Stimulated activated CD4-positive, alpha-beta T cell treated with anti-CD3 and anti-CD28 coated beads, Interleukin-4, amount 100 ng/mL, for 1 hour (primary cell): Measurements from ENCODE around the gene ATP8B2.
"Not testable (repeated sequence)": the region's sequence is repeated elsewhere in the genome, so short reads cannot be mapped to it uniquely, and the experiment has no call there.

Experiments
- DNase-seq: peaks from one replicate; pipeline ENCODE4 v3.0.0-alpha.2; 2020

Gene ATP8B2

DNA sequence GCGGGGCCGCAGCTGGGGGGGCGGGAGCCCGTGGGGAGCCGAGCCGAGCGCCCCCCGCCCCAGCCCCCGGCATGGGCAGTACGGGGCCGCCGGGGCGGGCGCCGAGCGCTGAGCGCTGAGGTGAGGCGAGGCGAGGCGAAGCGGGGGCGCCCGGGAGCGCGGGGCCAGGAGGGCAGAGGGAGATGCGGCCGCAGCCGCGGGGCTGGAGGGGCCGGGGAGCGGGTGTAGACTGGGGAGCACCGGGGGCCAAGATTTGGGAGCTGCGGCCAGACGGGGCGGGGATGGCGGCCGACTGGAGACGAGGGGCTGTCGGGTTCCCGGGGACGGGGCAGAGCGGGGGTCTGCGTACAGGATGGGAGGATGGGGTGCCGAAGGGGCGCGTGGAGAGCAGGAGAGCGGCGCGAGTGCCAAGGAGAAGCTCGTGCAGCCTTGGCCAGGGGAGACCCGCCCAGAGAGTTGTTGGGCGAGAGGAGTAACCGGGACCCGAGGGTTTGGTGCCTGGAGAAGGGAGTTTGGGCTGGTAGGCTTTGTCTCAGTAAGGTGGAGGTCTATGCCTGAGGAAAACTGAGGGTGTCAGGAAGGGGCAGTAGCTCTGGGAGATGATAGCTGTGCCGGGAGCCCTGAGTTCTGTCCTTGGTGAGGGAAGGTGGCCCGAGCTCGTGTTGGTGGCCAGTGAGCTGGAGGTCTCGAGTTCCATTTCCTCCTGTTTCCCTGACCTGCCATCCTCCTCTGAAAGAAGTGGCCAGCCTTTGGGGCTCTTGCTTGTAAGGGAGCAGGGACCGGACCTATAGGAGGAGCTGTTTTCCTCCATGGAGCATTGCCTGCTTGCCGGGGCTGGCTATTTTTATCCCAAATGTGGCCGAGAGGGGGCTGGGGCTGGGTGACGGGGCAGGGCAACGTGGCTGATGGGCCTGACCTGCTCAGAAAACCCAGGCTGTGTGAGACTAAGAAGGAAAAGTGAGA lies 539 bp downstream of the ATP8B2 start:
- peak; percentile 39 for DNase-seq

DNA sequence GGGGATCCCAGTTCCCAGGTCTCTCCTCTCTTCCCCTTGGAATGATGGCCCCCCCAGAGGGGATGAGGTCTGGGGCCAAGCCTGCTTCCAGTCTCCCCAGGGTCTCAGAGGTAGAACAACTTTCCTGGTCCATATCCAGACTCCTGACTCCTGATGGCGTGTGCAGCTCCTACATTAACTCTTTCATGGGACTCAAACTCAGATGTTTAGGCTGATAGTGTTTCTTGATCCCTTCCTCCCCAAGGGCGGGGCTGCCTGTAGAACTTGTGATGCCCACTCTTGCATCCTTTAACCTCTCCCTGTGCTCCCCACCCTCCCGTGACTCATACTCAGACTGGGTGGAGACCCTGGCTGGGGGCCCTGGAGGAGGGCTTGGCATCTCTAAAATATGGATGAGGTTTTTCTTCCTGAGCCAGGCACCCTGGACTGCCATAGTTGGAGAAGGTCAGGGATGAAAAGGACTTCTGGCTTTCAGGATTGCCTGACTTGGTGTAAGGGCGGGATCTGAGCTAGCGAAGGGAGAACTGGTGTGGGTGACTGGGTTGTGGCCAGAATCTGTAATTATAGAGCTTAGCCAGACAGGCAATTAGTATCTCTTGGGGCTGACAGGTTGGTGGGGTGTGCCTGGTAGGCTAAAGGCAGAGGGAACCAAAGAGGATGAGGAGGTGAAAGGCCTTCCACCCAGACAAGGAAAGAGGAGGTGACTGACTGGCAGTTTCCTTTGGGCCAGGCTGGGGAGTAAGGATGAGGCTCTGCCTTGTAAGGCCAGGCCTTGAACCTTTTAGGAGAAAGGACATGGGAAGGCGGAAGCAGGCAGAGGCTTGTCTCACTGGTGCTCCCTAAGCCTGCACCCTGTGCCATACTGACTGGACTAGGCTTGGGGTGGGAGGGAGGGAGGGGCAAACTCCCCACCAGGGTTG lies 1.5 kb downstream of the ATP8B2 start:
- no peak for DNase-seq

DNA sequence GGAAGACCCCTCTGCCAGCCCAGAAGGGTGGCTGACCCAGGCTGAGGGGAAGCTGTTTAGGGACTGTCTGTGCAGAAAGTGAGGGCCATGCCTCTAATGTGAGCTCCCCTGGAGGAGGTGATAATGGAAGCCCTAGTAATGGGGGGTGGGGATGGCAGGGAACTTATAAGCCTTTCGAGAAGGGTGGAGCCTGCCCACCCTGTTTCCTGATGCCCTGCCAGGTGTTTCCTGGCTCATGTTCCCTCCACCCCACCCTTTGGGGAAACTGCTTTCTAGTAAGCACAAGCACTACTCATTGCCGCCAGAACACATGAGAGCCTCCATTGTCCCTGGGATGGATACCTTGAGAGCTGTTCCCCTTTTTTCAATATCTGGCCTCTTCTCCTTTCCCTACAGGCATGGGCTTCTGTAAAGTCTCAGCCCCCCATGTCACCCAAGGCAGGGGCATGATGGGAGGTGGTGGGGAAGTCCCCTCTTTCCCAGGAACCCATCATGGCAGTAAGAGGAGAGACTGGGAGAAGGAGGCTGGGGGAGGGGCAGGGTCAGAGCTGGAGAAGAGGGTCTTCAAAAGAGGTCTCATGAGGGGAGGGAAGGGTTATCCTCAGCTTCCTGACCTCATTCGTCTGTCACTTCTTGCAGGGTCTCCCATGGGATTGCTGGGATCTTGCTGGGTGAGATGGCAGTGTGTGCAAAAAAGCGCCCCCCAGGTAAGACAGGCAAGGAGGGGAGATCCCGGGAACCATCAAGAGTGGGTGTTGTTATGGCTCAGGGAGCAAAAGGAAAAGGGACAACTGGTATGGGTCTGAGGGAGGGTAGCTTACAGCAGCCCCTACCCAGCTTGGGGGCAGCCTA lies 2.4 kb downstream of the ATP8B2 start:
- DNase-seq = no peak

DNA sequence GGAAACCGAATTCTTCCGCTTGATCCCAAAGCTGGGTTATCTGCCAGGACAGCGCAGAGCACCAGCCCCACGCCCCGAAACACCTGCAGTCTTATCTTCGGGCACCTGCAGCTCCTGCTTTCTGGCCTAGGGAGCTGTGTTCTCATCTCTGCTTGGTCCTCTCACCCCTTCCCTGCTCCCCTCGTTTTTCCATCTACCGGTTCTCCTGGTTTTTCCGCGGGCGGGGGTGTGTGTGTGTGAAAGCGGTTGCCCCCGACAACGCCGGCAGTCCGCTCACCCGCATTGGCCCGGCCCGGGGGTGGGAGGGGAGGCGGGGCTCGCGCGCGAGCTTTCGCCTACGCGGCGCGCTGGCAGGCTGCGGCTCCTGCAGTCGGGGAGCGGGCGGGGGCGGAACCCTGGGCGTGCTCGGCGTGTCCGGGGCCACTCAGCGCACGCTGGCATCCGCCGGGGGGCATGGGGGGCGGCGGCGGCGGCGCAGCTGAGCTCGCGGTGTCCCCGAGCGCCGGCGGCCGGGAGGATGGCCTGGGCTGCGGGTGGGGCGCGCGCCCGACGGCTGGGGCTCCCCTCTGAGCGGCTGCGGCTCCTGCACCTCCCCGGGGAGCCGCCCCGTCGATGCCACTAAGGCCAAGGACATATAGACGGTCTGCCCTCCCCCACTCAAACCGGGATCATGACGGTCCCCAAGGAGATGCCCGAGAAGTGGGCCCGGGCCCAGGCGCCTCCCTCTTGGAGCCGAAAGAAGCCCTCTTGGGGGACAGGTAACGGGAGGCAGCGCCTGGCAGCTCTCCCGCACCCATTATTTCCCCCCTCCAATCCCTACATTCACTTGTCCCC lies 3.2 kb downstream of the ATP8B2 start:
- DNase-seq = peak; percentile 93

DNA sequence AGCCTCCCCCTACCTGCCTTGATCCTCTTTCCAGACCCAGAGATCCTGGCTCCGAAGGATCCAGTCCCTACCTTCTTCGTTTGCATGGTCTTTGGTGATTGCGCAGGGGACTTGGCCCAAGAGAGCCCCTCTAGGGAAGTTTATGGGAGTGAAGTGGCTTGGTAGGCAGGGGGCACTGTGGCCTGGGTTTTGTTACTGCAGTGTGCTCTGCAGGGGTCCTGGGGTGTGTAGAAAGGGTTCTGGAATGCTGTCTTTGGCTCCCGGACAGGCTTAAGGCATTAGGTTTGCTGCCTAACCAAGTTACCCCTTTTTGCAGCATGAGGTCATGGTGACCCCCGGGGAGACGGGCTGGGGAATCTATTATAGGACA lies 3.8 kb downstream of the ATP8B2 start:
- no peak for DNase-seq

DNA sequence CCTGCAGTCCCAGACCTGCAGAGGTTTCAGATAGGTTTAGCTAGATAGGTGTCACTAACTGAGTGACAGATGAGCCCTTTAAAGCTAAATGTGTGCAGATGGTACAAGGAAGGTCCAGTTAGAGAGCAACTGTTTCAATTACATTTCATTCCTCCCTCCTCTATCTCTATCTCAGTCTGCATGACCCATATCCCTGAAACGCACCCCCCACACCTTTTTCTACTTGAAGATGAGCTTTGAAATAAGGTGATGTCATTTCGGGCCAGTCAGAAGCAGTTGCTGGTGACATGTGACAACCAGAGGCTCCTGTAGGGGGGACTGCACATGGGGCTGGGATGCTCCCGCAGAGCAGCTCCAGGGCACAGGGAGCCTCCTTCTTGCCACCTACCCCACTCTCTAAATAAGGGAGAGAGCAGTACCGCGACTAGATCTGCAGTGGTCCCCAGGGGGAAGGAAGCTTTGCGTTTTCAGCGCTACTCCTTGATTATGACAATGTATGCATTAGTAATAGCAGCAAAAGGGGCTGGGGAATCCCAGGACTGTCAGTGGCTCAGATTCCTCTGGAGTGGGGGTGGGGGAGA lies 4.3 kb downstream of the ATP8B2 start:
- DNase-seq = no peak

DNA sequence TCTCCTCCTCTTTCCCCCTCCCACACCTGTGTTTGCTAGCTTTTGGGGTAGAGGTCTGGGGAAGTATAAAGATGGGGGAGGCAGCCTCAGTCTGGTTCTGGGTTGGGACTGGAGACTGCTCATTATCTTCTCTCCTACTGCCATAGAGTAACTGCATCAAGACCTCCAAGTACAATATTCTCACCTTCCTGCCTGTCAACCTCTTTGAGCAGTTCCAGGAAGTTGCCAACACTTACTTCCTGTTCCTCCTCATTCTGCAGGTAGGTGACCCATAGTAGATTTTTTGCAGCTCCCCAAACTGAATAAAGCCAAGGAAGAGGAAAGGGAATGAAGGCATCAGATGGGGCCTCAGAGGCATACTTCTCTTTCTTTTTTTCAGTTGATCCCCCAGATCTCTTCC lies 5.3 kb downstream of the ATP8B2 start:
- no peak for DNase-seq

DNA sequence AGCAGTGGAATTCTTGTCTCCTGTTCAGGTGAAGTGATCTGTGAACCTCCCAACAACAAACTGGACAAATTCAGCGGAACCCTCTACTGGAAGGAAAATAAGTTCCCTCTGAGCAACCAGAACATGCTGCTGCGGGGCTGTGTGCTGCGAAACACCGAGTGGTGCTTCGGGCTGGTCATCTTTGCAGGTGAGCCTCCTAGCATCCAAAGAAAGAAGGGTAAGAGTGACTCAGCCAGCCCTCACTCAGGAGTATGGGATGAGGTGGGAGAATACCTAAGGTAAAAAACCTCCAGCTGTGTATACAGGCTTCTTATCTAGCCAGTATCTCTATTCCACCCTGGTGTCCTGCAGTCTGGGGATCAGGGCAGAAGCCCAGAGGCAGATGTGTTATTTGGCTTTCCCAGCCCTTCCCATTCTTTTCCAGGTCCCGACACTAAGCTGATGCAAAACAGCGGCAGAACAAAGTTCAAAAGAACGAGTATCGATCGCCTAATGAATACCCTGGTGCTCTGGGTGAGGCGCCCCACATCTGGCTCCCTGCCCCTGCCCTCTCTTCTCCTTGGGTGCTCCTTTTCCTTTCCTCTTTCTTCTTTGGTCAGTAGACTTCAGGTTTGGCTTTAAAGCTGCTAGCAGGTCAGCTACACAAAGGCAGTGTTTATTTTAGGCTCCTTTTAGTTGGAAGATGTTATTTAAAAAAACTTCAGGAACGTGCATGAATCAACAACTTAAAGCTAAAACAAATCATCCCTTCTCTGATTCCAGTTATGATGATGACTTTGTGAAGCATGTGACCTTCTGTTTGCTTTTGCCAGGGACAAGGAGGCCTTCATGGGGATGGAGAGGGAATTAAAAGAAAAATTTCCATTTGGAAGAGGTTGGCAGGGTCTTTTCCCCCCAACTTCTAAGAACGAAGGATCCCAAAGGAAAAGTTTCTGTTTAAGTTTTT lies 9.0 kb downstream of the ATP8B2 start:
- no peak for DNase-seq

DNA sequence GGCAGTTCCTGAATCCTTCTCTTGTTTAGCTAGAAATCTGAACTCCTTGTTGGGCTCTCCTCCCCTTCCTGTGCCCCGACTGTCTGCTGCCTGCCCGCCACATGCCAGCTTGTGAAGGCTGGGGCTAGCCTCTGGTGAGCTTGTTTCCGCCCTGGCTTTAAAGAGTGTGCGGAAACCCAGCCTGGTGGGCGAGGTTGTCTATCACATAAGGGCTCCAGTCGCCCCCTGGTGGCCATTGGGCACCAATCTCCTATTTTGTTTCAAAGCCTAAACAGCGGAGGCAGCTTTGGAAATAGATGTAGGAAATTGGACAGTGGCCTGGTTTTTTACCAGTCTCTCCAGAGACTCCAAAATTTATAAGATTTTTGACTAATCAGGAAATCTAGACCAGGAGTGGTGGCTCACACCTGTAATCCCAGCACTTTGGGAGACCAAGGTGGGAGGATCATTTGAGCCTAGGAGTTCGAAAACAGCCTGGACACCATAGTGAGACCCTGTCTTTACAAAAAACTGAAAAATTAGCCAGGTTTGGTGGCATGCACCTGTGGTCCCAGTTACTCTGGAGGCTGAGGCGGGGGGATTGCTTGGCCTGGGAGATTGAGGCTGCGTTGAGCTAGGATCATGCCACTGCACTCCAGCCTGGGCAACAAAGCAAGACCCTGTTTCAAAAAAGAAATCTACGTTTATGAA lies 9.8 kb downstream of the ATP8B2 start:
- DNase-seq = peak; percentile 93

DNA sequence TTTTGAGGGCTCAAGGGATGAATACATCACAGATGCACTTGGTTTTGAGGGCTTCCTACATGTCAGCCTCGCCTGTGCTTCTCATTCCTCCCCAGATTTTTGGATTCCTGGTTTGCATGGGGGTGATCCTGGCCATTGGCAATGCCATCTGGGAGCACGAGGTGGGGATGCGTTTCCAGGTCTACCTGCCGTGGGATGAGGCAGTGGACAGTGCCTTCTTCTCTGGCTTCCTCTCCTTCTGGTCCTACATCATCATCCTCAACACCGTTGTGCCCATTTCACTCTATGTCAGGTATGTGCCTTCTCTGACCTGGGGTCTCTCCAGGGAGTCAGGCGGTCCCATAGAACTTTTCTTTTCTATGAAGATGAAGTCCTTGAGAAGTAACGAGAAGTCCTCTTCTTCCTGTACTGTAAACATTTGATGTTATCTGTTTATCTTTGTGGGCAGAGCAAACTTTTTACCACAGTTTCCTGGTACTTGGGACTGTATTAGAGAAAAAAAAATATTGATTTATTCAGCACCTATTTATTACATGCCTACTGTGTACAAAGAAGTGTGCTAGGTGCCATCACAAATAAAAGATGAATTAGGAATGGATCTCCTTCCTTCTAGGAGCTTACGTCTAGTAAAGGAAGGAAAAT lies 12.0 kb downstream of the ATP8B2 start:
- no peak for DNase-seq

DNA sequence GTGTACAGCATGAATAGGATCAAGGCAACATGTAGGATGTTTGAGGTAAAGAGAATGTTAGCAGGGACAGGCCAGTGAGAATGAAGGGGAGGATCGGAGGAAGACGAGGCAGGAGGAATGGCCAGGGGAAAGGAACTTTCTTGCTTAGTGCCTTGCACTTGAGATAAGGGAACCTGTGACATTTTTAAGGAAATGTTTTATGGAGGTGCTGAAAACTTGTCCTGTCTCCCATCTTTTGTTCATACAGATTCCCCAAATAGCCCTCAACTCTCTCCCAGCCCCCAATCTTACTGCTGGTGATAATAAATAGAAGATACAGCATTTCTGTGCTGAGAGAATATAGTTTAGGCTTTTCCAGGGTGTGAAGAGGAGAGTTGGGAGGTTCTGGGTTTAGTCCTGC lies 13.6 kb downstream of the ATP8B2 start:
- DNase-seq = no peak

DNA sequence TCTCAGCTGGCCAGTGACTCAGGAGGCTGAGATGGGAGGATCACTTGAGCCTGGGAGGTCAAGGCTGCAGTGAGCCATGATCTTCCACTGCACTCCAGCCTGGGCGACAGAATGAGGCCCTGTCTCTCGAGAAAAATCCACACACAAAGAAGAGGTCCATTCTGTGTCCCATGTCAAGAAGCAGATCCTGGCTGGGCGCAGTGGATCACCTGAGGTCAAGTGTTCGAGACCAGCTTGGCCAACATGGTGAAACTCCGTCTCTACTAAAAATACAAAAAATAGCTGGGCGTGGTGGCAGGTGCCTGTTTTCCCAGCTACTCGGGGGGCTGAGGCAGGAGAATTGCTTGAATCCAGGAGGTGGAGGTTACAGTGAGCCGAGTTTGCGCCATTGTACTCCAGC lies 16.0 kb downstream of the ATP8B2 start:
- DNase-seq = not testable (repeated sequence)

DNA sequence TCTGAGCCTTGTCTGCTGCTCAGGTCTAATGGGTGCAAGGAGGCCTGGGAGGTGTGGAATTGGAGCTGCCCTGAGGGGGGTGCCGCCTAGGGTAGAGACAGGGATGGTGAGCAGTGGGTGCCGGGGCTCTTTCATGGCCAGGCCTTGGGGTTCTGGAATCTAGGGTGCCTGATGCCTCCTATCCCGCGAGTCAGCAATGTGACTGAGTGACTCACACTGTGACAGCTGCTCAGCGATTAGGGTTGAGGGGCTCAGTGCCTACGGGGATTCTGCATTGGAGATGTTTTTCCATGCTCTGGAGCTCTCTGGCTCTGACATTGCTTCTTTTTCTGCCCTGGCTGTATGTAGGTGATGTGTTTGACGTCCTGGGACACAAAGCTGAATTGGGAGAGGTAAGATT lies 16.8 kb downstream of the ATP8B2 start:
- no peak for DNase-seq

DNA sequence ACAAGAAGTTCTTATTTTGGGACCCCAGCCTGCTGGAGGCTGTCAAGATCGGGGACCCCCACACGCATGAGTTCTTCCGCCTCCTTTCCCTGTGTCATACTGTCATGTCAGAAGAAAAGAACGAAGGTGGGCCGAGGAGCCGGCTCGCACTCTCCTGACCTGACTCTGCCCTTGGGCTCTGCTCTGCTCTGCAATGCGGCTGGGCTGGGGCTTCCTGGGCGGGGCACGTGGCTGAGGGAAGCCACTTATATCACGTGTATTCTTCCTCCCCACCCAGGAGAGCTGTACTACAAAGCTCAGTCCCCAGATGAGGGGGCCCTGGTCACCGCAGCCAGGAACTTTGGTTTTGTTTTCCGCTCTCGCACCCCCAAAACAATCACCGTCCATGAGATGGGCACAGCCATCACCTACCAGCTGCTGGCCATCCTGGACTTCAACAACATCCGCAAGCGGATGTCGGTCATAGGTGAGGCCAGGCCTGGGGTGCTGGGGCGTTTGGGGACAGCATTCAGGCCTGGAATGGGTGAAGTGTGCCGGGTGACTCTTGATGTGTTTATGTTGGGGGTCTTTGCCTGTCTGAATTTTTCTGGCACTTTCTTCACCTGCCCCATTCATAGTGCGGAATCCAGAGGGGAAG lies 17.6 kb downstream of the ATP8B2 start:
- DNase-seq = peak; percentile 70

DNA sequence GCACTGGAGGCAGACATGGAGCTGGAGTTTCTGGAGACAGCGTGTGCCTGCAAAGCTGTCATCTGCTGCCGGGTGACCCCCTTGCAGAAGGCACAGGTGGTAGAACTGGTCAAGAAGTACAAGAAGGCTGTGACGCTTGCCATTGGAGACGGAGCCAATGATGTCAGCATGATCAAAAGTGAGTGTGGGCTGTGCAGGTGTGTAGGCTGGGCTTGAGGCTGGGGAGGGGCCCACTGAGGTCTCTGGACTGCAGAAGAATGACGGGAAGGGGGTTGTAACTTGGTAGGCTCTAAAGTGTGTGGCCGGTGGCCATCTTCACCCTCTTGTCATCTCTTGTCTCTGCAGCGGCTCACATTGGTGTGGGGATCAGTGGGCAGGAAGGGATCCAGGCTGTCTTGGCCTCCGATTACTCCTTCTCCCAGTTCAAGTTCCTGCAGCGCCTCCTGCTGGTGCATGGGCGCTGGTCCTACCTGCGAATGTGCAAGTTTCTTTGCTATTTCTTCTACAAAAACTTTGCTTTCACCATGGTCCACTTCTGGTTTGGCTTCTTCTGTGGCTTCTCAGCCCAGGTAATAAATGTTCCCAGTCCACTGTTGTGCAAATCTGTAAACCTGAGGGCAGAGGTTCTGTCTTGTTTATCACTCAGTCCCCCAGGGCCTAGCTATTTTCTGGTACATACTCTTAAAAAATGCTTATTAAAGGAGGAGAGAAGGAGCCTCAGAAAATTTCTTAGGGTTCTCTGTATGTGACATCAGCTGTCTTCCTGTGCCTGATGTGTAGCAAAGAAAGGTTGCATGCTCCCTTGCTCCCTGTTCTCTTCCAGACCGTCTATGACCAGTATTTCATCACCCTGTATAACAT lies 19.9 kb downstream of the ATP8B2 start:
- peak; percentile 77 for DNase-seq

DNA sequence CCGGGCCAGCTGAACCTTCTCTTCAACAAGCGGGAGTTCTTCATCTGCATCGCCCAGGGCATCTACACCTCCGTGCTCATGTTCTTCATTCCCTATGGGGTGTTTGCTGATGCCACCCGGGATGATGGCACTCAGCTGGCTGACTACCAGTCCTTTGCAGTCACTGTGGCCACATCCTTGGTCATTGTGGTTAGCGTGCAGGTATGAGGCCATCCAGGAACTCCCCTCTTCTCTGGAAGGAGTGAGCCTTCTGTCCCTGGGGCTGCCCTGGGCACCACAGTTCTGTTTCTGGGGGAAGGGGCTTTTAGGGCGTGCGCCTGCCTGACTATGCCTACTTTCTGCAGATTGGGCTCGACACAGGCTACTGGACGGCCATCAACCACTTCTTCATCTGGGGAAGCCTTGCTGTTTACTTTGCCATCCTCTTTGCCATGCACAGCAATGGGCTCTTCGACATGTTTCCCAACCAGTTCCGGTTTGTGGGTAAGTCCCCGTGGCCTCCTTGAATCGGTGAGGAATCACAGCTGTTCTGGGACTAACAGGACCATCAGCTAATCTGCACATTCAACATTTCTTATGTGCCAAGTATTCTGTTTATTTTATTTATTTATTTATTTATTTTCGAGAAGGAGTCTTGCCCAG lies 21.1 kb downstream of the ATP8B2 start:
- DNase-seq = no peak

DNA sequence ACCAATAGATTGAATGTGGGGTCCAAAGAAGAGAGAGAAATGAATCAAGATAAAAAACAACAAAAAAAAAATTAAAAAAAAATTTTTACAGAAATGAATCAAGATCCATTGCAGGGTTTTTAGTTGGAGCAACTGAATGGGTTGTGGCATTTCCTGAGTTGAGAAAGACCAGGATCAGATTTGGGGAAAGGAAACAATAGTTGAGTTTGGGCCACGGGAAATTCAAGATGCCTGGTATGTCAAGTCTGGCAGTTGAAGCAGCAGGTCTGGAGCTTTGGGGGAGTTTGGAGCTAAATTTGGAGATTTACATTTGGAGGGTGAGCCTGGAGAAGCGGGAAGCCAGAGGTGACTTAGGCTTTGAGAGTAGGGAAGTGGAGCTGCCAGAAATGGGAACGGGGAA lies 22.6 kb downstream of the ATP8B2 start:
- DNase-seq = no peak
